GM18868 (cell line): ENCODE measurements around the gene GLUD1.
"Not testable (repeated sequence)": the region's sequence is repeated elsewhere in the genome, so short reads cannot be mapped to it uniquely, and the experiment has no call there.

Experiments used
- ATAC-seq: cut with Tn5 transposase; IDR thresholded peaks from one replicate; pipeline ENCODE4 v1.9.1; 2021; ENCODE audit warnings: mild to moderate bottlenecking, moderate library complexity; ENCODE audit not compliant: unreplicated experiment

GLUD1 gene

DNA sequence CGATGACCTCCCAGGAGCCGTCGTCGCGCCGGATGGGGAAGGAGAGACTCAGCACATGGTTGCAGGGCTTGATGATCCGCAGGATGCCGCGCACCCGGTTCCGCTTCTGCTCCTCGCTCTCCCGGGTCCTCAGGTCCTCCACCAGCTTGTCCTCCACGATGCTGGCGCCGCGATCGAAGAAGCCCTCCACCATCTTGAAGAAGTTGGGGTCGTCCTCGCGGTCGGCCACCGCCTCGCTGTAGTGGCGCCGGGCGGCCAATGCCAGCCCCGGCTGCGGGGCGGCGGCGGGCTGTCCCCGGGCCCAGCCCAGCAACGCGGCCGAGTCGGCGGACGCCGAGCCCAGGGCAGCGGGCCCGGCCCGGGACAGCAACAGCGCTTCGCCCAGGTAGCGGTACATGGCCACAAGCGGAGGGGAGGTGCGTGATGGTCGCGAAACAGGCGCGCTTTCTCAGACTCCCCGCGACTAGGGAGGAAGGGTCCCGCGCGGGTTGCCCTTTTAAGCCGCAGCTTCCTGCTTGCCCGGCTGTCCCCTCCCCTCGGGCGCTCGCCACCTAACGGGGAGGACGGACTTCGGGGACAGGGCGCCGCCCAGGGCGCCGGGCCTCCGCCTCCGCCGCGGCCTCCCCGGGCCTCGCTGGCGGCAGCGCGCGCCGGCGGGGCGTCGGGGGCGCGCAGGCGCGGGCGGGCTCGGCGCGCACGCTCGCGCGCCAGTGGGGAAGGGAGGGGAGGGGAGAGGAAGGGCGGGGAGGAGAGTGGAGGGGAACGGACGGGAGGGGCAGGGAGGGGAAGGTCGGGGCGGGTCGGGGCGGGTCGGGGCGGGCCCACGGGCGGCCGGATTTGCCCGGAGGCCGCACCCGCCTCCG lies at the start of gene GLUD1, which contains the start of gene SHLD2:
GLUD1 (minus strand) TSS at position 471 of the 863 bp plus-strand sequence; CDS start at position 397, 74 bp downstream.
SHLD2 (plus strand) TSS at position 834 of the 863 bp plus-strand sequence. CDS start 56,149 bp downstream, outside the sequence.
- peak; percentile 72 for ATAC-seq

DNA sequence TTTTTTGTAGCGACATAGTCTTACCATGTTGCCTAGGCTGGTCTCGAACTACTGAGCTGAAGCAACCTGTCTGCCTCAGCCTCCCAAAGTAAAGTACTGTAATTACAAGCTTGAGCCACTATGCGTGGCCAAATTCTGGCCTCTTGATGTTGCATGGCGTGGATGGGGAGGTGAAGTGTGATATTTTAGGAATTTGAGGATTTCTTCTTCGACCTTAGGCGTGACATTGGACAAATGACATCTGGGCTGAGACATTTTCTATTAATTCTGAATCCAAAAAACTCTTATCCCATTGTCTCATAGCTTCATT lies 48.4 kb upstream of the GLUD1 start:
- ATAC-seq: not testable (repeated sequence)

DNA sequence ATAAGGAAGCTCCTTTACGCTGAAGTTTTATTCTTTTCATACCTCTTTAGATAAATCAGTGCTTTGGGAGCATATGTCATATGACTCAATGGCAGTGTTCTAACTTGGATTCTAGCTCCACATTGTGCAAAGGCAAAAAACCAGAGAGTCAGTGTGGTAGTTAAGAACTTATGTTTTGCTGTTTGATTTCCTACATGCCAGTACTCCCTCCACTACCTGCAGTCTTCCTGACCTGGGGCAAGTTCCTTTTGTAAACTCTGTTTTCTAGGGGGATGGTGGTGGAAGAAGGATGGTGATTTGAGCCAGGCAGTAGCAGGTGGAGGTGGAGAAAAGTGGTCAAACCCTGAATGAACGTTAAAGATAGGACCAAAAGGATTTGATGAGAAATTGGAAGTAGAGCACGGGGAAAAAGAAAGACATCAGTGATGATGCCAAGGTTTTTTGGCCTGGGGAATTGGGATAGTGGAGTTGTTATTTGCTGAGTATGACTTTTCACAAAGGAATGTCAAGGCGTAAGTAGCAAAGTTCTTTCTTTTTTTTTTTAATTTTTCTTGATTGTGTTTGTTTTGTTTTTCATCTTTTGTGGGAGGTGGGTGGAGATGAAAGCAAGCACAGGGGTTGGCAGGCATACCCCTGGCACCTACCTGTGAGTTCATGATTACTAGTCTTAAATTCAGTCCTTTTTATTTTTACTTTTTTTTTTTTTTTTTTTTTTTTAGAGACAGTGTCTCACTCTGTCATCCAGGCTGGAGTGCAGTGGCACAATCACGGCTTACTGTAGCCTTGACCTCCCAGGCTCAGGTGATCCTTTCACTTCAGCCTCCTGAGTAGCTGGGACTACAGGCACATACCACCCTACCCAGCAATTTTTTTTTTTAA lies 47.8 kb upstream of the GLUD1 start:
- ATAC-seq: not testable (repeated sequence)

DNA sequence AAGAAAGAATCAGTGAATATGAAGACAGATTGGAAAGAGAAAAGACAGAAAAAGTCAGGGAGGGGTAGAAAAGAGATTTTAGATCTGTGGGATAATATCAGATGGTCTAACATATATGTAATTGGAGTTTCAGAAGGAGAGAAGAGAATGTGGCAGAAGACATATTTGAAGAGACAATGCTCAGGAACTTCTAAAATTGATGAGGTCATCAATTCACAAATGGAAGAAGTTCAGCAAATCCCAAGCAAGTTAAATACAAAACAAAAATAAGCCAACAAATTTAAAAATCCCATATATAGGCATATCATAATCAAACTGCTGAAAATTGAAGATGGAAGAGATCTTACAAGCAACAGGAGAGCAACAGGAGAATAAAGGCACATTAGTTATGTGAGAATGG lies 42.8 kb upstream of the GLUD1 start:
- ATAC-seq: not testable (repeated sequence)

DNA sequence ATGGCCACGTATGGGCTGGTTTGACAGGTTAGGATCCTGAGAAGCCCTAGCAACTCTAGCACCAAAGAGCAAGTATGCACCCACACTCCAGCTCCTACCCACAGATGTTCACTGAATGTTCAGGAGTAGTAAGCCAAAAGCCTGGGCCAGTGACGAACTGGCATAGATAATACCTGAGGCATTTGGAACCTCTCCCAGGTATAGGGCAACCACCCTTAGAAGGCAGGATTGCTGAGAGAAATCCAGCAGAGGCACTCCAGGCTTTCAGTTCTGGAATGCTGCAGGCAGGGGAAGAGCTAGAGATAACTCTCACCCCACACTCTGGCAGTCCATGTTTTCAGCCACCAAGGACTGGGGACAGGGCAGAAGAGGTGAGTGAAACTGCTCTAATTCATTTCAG lies 39.8 kb upstream of the GLUD1 start:
- not testable (repeated sequence) for ATAC-seq

DNA sequence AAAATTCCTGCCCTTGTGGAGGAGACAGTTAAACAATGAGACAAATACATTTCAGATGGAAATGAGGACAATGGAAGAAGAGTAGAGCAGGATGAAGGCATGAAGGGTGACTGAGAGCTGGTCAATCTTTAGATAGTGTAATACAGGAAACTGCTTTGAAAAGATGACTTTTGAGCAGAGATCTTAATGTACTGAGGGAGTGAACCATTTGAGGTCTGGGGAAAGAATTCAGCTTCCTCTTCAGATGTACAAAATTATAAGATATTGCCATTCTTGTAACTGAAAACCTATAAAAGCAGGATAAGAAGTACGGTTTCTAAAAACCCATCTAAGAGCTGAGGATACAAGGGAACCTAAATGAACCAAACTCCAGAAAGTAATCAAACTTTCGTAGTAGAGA lies 39.3 kb upstream of the GLUD1 start:
- not testable (repeated sequence) for ATAC-seq

DNA sequence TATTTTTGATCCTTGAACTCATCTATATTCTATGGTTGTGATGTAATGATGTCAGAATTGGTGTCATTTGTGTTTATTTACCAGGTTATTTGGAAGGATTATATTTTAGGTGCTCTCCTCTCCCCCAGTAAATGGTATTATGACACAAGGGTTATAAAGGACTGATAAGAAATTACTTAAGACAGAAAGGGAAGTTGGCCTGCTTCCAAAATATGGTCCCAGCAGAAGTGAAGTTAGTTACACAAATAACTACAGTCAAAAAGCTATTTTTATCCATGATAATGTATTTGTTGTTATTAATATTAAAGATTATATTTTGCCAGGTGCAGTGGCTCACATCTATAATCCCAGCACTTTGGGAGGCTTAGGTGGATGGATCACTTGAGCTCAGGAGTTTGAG lies 37.5 kb upstream of the GLUD1 start:
- not testable (repeated sequence) for ATAC-seq

DNA sequence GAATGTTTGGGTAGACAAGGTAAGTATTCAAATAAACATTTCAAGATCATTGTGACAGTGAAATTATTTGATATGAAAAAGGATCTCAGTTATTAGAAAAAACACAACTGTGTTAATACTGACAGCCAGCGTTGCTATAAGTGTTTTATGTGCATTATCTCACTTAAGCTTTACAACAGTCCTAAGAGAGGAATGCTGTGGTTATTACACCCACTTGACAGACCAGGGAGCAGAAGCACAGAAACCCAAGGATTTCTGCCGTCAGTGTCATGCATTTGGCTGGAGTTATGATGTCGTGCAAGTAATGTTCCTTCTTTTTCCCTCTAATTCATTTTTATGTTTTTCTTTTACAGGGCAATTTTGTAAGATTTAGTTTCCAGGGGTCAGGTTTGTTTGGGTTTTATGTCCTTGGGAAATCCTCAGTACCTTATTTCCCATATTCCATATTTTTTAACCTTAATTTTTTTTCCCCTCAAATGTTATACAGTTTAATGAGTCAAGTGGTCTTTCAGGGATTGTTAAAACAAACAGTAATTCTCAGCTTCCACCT lies 33.0 kb upstream of the GLUD1 start:
- not testable (repeated sequence) for ATAC-seq

DNA sequence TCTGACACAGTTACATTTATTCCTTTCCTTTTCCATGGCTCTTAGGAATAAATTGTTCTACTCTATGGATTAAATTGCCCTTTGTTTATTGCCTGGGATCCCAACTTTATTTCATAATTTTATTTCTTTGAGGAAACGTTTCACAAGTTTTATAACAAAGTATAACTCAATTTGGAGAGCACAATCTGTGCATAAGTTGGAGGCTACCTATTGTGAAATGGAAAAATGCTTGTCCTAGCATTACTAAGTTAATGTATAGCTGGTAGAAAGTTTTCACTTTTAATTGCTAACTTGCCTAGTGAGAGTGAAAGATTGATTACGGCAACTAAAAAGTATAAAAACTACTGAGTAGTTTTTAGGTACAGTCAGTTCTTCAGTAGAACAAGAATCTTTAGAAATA lies 32.4 kb upstream of the GLUD1 start:
- ATAC-seq: not testable (repeated sequence)

DNA sequence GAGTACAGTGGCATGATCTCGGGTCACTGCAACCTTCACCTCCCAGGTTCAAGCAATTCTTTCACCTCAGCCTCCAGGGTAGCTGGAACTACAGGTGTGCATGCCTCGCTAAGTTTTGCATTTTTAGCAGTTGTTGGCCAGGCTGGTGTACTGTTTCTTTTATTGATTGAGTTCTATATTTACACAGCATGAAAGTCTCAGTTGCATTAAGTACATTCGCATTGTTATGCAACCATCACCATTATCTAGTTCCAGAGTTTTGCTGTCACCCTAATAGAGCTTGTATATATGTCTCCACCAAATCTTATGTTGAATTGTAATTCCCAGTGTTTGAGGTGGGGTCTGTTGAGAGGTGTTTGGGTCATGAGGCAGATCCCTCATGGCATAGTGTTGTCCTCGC lies 28.7 kb upstream of the GLUD1 start:
- ATAC-seq: not testable (repeated sequence)

DNA sequence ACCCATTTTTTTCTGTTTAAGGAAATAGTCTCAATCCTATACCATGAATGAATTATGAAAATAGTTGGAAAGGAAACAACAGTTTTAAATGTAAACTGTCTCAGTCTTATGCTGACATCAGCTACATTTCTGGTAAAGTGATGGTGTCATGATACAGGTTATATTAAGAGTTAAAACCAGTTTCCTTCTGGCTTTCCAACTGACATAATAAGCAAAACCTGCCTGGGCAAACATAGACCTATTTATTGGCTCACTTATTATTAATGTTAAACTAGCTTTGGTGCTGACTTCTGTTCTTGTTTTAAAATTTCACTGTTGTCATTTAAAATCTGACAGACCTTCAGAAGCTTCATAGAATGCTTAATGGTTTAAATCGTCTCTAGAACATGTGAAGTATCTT lies 24.4 kb upstream of the GLUD1 start:
- not testable (repeated sequence) for ATAC-seq

DNA sequence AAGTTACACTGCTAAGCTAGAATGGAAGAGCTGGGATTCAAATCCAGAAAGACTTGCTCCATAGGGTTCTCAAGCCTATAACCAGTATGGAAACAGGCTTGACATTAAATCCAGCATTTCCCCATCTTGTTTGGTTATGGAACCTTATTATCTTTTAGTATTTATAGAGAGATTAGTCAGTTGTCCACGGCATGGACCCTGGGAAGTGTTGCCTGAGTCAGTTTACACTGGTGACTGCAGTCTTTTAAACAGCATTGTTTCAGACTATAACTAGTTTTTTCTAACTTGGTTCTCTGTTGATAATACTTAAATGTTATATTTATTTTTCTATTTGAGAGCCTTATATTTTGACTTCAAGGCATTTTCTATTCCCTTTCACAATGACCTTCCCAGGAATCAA lies 23.5 kb upstream of the GLUD1 start:
- not testable (repeated sequence) for ATAC-seq

DNA sequence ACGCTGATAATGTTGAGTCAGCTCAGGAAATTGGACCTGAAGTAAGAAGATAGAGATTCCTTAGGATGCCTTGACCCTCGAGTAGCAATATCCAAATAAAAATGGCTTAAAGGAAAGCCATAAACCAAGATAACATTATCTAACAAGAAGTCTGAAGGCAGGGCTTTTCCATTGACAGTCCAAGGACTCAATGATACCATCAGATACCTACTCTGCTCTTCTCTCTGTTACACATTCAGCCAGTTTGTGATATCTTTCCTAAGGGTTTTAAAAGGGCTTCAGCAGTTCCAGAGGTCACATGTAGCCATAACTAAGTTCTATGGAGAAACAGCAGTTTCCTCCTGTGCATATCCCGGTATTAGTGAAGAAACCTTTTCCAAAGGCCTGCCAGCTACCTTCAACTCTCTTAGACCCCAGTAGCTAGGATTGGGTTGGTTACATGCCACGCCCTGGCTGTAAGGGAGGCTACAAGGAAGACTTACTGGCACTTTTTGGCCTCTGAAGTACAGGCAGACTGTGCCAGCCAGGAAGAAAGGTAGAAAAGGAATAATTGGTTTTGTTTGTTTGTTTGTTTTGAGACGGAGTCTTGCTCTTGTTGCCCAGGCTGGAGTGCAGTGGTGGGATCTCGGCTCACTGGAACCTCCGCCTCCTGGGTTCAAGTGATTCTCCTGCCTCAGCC lies 10.9 kb upstream of the GLUD1 start:
- no peak for ATAC-seq

DNA sequence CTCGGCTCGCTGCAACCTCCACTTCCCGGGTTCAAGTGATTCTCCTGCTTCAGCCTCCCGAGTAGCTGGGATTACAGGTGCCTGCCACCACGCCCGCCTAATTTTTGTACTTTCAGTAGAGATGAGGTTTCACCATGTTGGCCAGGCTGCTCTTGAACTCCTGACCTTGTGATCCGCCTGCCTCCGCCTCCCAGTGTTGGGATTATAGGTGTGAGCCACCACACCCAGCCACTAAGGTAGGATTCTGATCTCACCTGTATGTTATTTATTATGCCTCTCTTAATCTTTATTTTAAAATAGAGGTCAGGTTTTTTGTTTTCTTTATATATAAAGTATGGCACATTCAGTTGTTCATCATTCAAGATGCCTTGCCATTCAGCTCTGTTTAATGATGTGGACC lies 10.1 kb upstream of the GLUD1 start:
- ATAC-seq: not testable (repeated sequence)

DNA sequence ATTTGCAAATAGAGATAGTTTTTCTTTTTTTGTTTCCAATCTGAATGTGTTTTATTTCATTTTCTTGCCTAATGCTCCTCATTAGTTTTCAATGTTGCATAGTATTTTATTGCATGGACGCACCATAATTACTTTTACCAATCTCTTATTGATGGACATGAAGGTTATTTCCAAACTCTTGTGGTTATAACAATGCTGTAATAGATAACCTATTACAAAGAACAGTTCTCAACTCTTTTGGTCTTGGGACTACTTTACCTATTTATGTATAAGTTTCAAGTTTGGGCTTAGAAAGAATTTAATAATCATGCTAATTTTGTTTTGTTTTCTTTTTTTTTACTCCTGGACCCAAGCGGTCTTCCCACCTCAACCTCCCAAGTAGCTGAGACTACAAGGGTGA lies 7.4 kb upstream of the GLUD1 start:
- no peak for ATAC-seq

DNA sequence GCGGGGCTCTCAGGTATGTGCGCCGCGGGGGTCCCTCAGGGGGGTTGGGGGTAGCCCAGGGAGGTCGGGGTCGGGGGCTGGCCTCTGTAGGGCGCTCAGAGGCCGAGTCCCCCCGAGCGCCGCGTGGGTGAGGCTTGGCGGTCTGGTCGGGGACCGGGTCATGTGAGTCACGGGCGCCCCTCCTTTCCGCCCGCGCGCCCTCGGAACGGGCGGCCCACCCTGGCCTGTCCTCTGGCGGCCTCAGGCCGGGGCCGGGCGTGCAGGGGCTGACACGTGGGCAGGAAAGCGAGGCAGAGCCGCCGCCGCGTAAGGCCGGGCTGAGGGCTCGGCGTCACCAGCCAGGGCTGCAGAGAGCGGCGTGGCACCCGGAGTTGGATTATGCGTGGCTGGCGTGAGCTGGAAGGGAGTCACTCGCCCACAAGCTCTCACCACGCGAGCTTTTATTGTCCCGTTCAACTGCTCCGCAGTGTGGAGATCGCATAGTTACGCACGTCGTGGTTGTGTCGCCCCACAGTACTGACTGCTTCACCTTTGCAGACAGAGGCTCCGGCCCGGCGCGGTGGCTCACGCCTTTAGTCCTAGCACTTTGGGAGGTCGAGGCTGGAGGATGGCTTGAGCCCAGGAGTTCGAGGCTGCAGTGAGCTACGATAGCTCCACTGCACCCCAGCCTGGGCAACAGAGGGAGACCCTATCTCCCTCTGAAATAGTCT lies 748 bp upstream of the GLUD1 start:
- peak; percentile 53 for ATAC-seq

DNA sequence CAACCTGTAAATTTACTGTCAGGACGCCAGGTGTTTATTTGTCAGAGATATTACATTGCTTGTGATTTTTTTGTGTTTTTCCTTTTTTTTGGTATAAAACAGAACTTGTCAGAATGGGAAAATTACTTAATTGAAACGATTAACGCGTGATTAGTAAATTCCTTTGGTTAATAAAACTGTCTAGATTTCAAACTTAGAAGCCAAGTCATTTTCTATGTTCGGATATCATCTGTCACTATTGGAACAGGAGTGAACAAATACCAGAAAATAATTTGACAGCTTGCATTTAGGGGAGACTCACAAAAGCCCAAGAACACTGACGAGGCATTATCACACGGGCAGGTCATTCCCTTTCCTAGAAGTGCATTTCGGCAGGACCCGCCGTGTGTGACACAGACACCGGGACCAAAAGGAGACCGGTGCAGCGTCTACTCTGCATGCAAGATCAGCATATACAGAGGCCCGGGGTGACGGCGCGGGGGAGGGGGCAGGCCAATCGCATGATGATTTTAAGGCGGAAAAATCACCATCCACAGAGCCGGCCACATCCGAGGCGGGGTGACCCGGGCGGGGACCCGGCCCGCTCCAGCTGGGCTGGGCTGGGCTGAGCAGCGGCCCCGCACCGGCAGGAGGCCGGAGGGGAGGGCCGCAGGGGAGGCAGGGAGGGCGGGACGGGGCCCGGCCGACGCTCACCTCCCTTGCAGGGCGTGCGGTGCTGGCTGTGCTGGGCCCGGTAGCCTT lies 841 bp downstream of the GLUD1 start:
- ATAC-seq: peak; percentile 24

DNA sequence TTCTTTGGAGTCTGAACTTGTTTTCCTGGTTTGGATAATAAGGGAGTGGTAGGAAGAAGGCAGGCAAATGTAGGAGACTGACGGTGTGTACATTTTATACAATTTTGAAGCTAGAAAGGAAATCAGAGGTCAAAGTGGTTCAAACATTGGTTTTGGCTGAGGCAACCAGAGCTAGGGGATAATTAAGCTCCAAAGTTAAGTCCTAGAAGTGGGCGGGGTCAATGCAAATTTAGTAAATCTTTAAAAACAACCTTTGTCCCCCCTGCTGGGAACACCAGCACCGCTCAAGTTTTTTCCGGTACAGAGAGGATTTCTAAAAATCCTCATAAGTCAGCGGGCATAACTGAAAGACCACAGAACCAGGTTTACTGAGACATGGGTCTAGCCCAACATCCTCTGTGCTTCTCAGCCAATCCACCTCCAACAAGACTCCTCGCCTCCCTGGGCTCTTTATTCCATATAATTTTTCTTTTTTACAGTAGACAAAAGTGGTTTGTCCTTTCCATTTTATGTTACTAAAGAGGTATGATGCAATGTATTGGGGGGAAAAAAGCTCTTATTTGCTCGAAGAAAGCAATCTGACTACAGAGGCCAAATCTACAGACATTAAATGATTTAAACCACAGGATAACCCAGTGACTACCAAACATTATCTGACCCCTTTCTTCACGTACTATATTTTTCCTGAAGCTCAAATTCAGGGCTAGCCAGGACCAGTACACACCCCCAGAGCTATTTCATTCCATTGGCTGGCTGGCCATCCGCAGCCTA lies 1.6 kb downstream of the GLUD1 start:
- ATAC-seq: no peak

DNA sequence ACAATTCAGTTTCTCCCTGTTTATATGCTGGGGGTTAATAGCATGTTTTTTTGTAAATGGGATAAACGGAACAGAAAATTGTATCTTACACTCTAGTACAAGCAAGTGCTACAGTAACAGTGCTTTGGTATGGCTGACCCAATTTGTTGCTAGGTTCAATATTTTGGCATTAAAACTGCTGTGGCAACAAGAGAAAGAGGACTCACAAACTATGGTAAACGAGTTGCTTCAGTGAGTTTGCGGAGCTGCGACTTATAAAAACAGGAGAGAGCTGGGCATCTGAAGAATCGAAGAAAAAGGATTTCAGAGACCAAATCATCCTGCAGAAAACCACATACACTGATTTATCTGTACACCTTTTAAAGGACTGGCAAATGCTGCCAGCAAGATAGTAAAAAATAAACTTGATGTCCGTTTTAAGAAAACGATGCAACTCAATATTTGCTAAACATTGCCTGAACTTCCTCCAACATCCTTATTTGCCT lies 2.2 kb downstream of the GLUD1 start:
- ATAC-seq: no peak
